AG10803 (cell line): ENCODE measurements around the gene PAF1.

ENCODE experiments used
- DNase-seq: peaks from one replicate; pipeline ENCODE4 v3.0.0; 2010; ENCODE audit warnings: low read depth
- H3K4me3 ChIP-seq: 2 replicates; pipeline ENCODE4 v1.5.1; 2011; ENCODE audit warnings: mild to moderate bottlenecking, low read length, control low read depth
- CTCF ChIP-seq: conservative IDR thresholded peaks from 2 replicates; pipeline ENCODE4 v1.5.1; 2011; ENCODE audit warnings: mild to moderate bottlenecking, low read length, control low read depth, inconsistent platforms

The PAF1 gene

GRCh38 chr19:39377373-39378362, 13.2 kb downstream of the PAF1 start:
- no peak overlapping the region for H3K4me3 ChIP-seq
- TF ChIP-seq CTCF = no peak
- DNase-seq = no peak

- no peak for TF ChIP-seq CTCF
- DNase-seq = no peak
- no peak overlapping the region for H3K4me3 ChIP-seq
Observed at GRCh38 chr19:39375929-39376328, 15.0 kb downstream of the PAF1 start.

GRCh38 chr19:39372941-39373340, 18.0 kb downstream of the PAF1 start:
- peak; percentile 57 for DNase-seq
- peak overlapping the region; percentile 20; the same call in 1 of the 2 replicates for H3K4me3 ChIP-seq
- TF ChIP-seq CTCF = no peak

GRCh38 chr19:39372047-39372802, 18.7 kb downstream of the PAF1 start:
- DNase-seq = peak; percentile 99
- peak overlapping the region; percentile 20; the same call in 1 of the 2 replicates for H3K4me3 ChIP-seq
- TF ChIP-seq CTCF = no peak

- DNase-seq = no peak
- TF ChIP-seq CTCF = no peak
- no peak overlapping the region for H3K4me3 ChIP-seq
Observed at GRCh38 chr19:39370735-39371134, 20.2 kb downstream of the PAF1 start.

- no peak for TF ChIP-seq CTCF
- no peak overlapping the region for H3K4me3 ChIP-seq
- DNase-seq = no peak
Observed at GRCh38 chr19:39369200-39369599, 21.7 kb downstream of the PAF1 start.
